ENCODE measurements around the gene ZHX3.

DNA sequence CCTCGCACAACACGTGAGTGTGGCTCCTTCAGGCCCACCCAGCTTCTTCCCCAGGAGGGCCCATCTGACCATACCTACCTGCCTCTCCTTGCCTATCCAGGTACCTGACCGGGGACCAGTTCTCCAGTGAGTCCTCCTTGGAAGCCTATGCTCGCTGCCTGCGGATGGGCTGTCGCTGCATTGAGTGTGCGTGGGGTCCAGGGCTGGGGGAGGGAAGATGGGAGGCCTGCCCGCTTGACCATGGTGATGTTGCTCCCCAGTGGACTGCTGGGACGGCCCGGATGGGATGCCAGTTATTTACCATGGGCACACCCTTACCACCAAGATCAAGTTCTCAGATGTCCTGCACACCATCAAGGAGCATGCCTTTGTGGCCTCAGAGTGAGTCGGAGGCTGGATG, 153.7 kb downstream of the ZHX3 start:
- TF ChIP-seq, protein P1, sequence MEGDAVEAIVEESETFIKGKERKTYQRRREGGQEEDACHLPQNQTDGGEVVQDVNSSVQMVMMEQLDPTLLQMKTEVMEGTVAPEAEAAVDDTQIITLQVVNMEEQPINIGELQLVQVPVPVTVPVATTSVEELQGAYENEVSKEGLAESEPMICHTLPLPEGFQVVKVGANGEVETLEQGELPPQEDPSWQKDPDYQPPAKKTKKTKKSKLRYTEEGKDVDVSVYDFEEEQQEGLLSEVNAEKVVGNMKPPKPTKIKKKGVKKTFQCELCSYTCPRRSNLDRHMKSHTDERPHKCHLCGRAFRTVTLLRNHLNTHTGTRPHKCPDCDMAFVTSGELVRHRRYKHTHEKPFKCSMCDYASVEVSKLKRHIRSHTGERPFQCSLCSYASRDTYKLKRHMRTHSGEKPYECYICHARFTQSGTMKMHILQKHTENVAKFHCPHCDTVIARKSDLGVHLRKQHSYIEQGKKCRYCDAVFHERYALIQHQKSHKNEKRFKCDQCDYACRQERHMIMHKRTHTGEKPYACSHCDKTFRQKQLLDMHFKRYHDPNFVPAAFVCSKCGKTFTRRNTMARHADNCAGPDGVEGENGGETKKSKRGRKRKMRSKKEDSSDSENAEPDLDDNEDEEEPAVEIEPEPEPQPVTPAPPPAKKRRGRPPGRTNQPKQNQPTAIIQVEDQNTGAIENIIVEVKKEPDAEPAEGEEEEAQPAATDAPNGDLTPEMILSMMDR (IDR thresholded peaks at IDR 0.05 in 8 of 11, conservative IDR thresholded peaks at IDR 0.05 in 3 of 11): no peak
- TF ChIP-seq POLR2AphosphoS5 (IDR thresholded peaks at IDR 0.05) (no peak), POLR2A (IDR thresholded peaks at IDR 0.05) (no peak)

All from spleen (tissue), 7 donors.